Prostate gland (tissue), 2 donors: ENCODE data around the gene ALDOB. TPM values are rescaled to one million over a fixed set of nuclear protein-coding genes. Genes with fewer than 3 reads are reported as not detected.

Experiments
- DNase-seq: peaks from one replicate; pipeline ENCODE4 v3.0.0-alpha.2; 2019; ENCODE audit warnings: low spot score
- H3K27ac ChIP-seq, 2 donors: fragments of 200-600 bp; sonication (generic); 2 replicates each; pipeline ENCODE4 v1.5.1; 2017 to 2019
- H3K27me3 ChIP-seq: fragments of 200-600 bp; sonication (generic); replicated peaks from 2 replicates; pipeline ENCODE4 v1.5.1; 2019; ENCODE audit not compliant: insufficient read depth
- H3K36me3 ChIP-seq, 2 donors: fragments of 200-600 bp; sonication (generic); 1 replicate in 1 of 2; 2 replicates in 1 of 2; pipeline versions ENCODE4 v1.5.1 to v1.8.1; 2017 to 2019
- H3K4me1 ChIP-seq: fragments of 200-600 bp; sonication (generic); replicated peaks from 2 replicates; pipeline ENCODE4 v1.5.1; 2019
- H3K4me3 ChIP-seq, 2 donors: fragments of 200-600 bp; sonication (generic); 2 replicates each; pipeline ENCODE4 v1.5.1; 2017 to 2019
- H3K9me3 ChIP-seq: fragments of 200-600 bp; sonication (generic); 2 replicates; pipeline ENCODE4 v1.5.1; 2017
- CTCF ChIP-seq, 4 experiments: fragments of 200-600 bp in 2 of 4; fragments of 450-650 bp in 2 of 4; sonication (generic) in 2 of 4; IDR thresholded peaks; 1 replicate in 3 of 4; 2 replicates in 1 of 4; pipeline ENCODE4 v1.5.1; 2016 to 2019; ENCODE audit warnings: antibody characterized with exemption in 4 of 4, mild to moderate bottlenecking in 2 of 4, moderate library complexity in 2 of 4
- POLR2A ChIP-seq: fragments of 450-650 bp; IDR thresholded peaks from one replicate; pipeline ENCODE4 v1.6.1; 2016; ENCODE audit warnings: antibody characterized with exemption, mild to moderate bottlenecking
- POLR2AphosphoS5 ChIP-seq: sonication (generic); formaldehyde crosslinking; IDR thresholded peaks from one replicate; pipeline ENCODE4 v1.6.1; 2017; ENCODE audit warnings: antibody characterized with exemption
- WGBS: methylation state at CpG from one replicate; pipeline ENCODE4 v1.1.5; 2018; 5-methylcytosine and 5-hydroxymethylcytosine counted together
- intact Hi-C: fragments of 100-400 bp; cut with DNase I; formaldehyde crosslinking; loops from one replicate; pipeline ENCODE4 v1.14.2; 2022
- total RNA-seq, 2 donors: library from RNA; depleted of rRNA; stranded (reverse); fragments of >200 nt; gene quantifications; one replicate each; pipeline ENCODE4 v1.1.0, GENCODE V29; 2016

The ALDOB gene
- total RNA-seq, 2 donors from 2014 or later: not detected

- H3K27ac ChIP-seq: no peak overlapping the region
- no peaks in the 10 kb centered on the region for H3K36me3 ChIP-seq
- TF ChIP-seq POLR2A (no peak), CTCF (IDR thresholded peaks at IDR 0.05) (no peak), POLR2AphosphoS5 (no peak)
- H3K27me3 ChIP-seq: no peaks in the 10 kb centered on the region
- WGBS: 63% methylated on average over 4 of the region's 4 CpGs
- intact Hi-C loops: no loop called here
- no peaks in the 10 kb centered on the region for H3K4me1 ChIP-seq
- H3K4me3 ChIP-seq: no peak overlapping the region
- H3K9me3 ChIP-seq: no peaks in the 10 kb centered on the region
- DNase-seq: no peak
Observed at GRCh38 chr9:101460965-101461364, 25.4 kb upstream of the ALDOB start.

GRCh38 chr9:101458963-101459631, 23.5 kb upstream of the ALDOB start:
- WGBS: 37% methylated on average over 9 of the region's 9 CpGs
- Histone ChIP-seq H3K4me1 (no peaks in the 10 kb centered on the region), H3K4me3 (no peak overlapping the region), H3K36me3 (no peaks in the 10 kb centered on the region), H3K27me3 (no peaks in the 10 kb centered on the region), H3K9me3 (no peaks in the 10 kb centered on the region), H3K27ac (no peak overlapping the region)
- no peak for TF ChIP-seq POLR2A
- TF ChIP-seq CTCF (IDR thresholded peaks at IDR 0.05): peak in 3 of 4 experiments; percentile 47 to 70 (median 69)
- peak; percentile 49 for DNase-seq
- intact Hi-C loops: loop anchor here (5.0 kb wide), 1 partner anchor 73 kb away; the partner anchor contains the start of gene RNF20

GRCh38 chr9:101457003-101457402, 21.4 kb upstream of the ALDOB start:
- intact Hi-C loops: loop anchor here (5.0 kb wide), 1 partner anchor 75 kb away; the partner anchor contains the start of gene RNF20
- no peak overlapping the region for H3K27ac ChIP-seq
- TF ChIP-seq CTCF (IDR thresholded peaks at IDR 0.05) (no peak), POLR2AphosphoS5 (no peak), POLR2A (no peak)
- no peaks in the 10 kb centered on the region for H3K4me1 ChIP-seq
- no peaks in the 10 kb centered on the region for H3K9me3 ChIP-seq
- H3K27me3 ChIP-seq: no peaks in the 10 kb centered on the region
- 24% methylated on average over 3 of the region's 3 CpGs for WGBS
- DNase-seq: no peak
- H3K4me3 ChIP-seq: no peak overlapping the region
- no peaks in the 10 kb centered on the region for H3K36me3 ChIP-seq

- Histone ChIP-seq H3K4me1 (no peaks in the 10 kb centered on the region), H3K9me3 (no peaks in the 10 kb centered on the region), H3K27me3 (no peaks in the 10 kb centered on the region), H3K4me3 (no peak overlapping the region), H3K27ac (no peak overlapping the region), H3K36me3 (no peaks in the 10 kb centered on the region)
- no peak for TF ChIP-seq CTCF (IDR thresholded peaks at IDR 0.05)
- no peak for TF ChIP-seq POLR2AphosphoS5
- no peak for TF ChIP-seq POLR2A
- WGBS: 90% methylated on average over 2 of the region's 2 CpGs
- no peak for DNase-seq
- intact Hi-C loops: loop anchor here (5.0 kb wide), 1 partner anchor 77 kb away; the partner anchor contains the start of gene RNF20
Observed at GRCh38 chr9:101455656-101456240, 20.2 kb upstream of the ALDOB start.
